HG03175 (cell line): ENCODE data around the gene SPRED2.

Source experiments
- ATAC-seq: cut with Tn5 transposase; IDR thresholded peaks from one replicate; pipeline ENCODE4 v1.9.1; 2021; ENCODE audit warnings: mild to moderate bottlenecking, moderate library complexity; ENCODE audit not compliant: unreplicated experiment

The SPRED2 gene

DNA sequence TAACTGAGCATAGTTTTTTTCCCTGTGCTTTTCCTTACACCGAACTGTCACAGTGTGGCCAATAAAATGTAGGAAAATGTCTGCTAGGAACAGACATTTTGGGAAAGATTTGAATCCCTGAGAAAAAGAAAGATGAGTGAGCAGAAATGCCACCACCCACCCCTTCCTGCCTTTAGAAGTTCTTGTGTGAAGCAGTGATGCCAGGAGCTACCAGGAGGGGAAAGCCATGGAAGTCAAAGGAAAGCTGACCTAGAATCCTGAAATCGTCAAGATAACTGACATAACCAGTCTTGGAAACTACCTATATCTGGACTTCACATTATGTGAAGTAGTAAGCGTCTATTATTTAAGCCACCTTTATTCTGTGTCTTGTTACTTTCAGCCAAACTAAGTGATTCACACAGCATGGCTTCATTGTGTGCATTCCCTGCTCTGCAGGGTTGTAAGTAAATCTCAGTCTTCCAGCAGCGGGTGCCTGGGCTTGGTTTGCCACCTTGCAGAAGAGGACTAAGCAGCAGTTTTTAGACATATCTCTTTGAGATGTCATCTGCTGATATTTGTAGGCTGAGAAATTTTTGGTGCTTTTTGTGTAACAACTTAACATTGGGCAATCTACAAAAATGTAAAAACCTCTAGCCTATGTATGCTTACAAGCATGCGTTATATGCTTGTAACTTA, 11.2 kb upstream of the SPRED2 start:
- ATAC-seq: no peak

DNA sequence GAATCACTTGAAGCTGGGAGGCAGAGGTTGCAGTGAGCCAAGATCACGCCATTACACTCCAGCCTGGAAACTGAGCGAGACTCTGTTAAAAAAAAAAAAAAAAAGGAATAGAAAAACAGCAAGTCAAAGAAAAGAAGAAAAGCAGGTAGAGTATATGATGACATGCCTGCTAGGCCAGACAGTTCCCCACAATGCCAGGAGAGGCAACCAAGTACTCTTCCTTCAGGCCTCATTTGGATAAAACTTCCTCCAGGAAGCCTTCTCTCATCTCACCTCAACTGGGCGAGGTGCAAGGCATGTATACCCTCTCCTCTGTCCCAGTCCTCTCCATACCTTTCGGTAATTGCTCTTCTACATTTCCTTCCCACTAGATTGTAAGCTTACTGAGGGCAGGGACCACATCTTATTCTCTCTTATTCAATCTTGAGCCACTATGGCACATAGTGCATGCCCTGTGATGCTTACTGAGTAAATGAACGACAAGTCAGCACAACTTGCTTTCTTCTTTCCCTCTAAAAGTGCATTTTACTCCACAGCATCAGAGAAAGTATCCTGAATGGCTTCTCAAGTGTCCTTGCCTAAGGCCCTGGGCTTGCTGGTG, 10.1 kb upstream of the SPRED2 start:
- ATAC-seq: no peak

DNA sequence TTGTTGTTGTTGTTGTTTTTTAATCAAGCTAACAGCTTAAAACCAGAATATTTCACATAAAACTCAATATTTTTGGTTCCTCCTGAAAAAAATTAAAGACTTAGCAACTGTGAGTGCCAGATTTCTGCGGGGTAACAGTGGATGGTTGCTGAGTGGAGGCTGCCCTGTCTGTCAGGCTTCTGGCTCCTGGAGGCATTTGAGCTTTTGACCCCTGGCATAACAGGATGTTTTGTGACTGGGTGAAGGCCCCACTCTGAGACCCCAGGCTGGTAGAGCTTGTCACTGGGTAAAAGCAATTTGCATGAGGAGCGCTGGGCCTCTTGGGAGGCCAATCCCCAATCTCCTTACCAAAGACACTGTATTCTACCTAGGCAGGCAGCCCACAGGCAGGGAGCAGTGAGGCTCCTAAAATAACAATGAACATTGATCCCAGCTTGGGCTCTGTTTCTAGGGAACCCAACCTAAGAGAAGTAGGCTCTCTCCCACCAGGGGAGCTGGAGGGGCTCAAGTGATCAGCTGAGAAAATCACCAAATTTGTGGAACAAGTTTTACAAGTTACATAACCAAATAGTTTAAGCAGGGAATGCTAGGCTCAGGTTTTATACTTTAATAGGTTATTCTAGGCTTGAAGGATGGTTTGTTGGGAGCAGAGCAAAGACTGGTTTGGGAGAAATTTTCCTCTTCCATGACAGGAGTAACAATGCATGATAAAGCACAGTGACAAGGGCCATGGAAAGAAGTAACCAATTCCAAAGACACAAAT, 5.9 kb upstream of the SPRED2 start:
- ATAC-seq: no peak

DNA sequence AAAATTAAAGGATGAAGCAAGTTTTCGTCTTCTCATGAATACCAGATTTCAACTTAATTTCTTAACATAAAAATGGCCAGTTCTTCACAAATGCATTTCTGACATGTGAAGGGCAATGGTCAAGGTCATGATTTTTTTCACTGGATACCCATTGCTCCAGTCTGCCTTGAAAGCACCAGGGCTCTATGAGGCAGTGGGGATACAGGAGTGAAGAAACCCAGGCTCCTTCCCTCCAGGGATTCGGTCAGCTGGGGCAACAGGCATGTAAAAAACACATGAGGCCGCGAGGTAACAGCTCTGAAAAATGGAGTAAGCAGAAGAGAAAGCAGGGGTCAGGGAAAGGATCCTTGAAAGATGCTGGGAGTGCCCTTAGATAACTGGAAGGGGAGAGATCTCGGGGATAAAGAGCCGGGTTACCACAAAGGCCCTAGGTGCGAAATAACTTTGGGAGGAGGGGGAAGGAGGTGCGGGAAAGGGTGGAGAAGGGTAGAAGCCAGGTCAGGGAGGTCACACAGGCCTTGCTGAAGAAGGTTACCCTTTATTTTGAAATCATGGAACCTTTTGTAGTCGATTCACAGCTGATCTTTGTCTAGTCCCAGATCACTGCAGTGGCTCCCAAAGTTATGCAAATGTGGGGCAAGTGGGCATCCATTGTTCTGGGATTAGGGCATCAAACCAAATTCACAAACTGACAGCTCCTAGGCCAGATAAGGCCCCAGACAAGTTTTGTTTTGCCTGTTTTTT, 5.2 kb upstream of the SPRED2 start:
- no peak for ATAC-seq

DNA sequence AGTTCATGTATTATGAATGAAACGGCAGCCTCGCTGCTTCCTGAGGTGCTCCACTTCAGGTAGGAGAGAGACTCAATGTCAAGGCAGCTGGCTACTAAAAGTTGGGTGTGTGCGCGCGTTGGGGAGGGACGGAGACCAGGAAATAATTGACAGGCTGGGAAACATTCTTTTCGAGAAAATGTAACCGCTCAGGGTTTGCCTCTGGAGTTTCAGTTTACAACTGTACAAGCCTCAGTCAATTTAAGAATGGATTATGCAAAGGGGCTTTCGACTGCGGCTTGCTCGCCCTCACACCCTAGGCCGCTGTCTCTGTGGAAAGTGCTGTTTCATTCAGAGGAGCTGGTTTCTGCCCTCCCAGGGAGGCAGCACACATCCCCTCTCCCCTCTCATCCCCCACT, 4.4 kb upstream of the SPRED2 start:
- ATAC-seq: peak; percentile 69

DNA sequence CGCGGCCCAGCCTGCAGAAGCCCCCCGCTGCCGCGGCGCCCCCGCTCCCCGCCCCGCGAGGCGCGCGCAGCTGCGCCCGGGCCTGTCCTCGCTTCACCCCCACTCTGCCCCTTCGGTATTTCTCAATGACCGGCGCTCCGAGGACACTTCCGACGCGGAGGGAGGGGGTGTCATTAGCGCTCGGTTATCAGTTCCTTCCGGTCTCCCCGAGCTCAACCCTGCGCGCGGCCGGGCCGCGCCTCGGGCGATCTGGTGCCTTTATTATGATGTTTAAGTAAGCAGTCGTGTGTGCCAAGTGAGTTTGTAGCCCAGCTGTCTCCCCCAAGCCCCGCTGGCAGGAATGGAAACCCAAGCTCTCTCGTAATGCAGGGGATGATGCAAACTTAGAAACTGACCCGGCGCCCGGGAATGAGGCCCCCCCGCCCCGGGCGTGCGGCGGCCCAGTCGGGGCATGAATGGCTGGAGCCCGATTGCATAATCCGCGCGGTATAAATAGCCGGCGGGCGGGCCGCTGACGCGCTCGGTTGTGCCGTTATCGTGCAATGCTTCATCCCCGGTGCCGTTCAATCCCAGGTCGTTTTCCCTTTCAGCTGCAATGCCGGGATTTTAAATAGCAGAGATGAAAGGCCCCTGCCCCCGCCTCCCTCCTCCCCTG, 3.9 kb upstream of the SPRED2 start:
- ATAC-seq: peak; percentile 42

DNA sequence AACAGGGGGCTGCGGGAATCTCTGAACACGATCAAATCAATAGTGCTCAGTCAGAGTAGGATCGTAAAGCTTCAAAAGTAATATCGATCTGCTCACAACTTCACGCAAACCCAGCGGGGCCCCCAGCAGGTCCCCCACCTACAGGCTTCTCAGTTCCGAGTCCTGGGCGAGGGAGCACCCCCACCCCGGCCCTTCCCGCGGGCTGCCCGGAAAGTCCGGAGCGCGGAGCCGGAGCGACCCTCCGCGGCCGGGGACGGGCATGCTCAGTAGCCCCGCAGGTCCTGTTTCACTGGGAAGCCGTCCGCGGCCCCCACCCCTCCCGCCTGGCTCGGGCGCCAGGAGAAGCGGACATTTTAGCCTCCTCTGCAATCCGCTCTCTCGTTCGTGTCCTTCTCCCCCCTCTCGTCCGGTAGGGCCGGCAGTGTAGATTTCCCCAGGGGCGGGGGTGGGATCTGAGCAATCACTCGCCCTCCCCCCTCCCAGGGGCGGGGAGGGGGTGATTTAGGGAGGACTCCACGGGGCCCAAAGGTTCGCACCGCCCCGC, 3.3 kb upstream of the SPRED2 start:
- peak; percentile 11 for ATAC-seq

DNA sequence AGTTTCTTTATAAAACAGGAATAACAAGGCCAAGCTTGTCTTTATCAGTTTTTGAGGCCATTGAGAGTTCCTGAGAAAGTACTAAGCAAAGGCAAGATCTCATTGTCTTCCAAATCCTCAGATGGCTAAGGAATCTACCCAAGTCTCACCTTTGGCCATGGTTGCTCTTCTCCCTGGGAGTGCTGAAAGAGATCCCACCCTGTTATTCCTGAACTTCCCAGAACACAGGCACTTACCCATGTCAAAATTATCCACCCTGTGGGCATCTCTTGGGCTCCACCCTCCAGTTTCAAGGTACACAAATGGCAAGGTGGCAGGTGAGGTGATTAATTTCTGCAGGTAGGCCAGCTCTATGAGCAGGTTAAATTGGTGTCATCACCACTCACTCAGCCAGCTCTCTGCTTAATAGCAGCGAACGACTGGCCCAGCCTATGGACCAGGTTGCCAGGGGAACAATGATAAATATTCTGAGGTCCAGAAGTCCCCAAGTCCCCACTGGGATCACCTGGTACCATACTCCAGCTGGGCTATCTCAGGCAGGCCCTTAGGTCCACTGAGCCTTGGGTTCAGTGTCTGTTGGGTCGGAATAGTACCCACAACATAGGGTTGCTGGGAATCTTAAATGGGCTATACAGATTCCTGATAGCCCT, 2.3 kb upstream of the SPRED2 start:
- ATAC-seq: no peak

DNA sequence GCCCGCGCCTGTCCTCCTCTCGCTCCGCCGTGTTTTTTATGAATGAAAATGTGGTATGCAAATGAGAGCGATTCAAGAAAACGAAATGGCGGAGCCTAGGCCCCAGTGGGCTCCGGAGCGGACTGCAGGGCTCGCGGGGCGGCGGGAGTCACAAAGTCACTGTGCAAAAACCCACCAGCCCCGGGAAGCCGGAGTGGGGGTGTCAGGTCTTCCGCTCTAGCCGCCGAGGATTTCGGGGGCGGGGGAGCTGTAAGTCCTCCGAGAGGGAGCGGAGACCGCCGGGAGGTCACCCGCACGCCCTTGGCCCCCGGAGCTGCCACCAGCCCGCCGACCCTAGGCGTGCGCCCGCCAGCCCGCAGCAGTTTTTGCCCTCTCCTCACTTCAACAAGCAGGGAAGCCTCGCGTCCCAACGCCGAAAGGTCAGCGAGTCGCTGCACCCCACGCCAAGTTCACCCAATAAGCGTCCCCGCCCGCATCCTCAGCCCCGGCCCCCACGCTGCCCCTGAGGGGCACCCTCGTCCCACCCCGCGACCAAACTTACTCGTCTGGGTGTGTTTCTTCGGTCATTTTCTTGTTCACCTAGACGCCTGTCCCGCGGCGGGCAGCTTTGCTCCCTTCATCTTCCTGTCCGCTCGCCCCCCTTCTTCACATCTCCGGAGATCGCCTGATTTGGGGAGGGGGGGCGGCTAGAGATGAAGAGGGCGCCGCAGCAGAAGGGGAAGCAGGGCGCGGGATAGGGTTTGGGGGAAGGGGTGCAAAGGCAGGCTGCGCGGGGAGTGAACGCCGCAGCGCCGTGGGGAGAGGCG, 775 bp downstream of the SPRED2 start:
- ATAC-seq: peak; percentile 46

DNA sequence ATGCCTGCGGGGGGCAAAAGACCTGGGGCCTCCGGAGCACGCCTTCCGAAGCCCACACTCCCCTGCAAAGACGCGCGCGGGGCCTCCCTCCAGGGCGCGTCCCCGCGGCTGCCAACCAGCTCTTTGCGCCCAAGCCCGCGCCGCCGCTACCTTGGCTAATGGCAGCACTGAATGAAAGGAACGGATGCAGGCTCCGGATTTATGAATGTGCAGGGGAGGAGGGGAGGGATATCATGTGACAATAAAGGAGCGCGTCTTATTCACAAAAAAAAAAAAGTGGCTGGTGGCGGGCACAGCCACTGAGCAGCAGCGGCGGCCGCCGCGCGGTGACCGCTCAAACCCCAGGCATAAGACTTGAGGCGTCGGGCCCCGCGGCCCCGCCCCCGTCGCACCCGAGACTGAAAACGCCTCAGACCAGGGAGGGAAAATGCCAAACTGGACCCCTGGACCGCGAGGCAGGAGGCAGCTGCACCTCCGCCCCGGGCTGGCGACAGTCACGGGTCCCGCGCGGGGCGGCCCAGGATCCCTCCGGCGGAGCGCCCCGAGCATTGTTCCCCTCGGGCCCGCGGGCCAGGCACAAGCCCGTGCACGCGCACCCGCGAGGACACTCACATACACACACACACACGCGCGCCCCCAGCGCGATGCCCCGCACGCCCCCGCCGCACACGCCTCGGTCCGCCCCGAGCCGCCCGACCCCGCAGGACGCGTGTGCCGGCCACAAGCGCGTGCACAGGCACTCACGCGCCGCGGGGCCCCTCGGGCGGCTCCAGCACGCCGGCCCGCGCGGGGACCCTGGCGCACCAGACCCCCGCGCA, 1.6 kb downstream of the SPRED2 start:
- peak; percentile 36 for ATAC-seq

DNA sequence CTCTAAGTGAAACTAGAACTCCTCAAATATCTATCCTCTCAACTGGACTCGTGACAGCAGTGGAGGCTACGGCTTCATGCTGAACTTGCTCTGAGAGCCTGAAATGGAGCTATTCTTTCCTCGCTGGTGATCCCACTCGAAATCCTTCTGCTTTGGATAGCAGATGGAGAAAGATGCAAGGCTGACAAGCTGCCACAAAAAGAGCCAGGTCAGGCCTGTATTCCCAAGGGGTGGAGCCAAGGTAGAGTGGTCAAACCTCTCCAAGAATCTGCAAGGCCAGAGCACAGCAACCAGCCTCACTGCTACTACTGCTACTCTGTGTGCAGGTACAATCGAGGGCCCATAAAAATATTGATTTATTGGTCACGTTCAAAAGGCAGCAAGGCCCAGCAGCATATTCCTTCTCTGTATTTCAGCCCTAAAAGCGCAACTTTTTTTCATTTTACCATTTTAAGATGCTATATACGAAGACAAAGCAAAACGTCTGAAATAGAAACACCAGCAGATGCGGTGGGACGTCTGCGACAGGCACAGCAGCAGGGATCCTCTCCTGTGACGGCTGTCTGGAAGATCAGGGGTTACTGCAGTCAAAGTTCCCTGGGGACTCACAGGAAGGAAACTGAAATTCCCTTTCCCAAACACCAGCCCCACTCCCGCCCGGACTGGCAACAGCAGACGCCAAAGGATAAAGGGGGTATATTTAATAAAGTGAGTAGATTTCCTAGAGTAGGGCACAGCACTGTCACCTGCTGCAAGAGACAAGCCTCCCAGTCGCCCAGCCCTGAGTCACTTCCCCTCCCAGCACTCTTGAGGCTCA, 2.4 kb downstream of the SPRED2 start:
- ATAC-seq: peak; percentile 8

DNA sequence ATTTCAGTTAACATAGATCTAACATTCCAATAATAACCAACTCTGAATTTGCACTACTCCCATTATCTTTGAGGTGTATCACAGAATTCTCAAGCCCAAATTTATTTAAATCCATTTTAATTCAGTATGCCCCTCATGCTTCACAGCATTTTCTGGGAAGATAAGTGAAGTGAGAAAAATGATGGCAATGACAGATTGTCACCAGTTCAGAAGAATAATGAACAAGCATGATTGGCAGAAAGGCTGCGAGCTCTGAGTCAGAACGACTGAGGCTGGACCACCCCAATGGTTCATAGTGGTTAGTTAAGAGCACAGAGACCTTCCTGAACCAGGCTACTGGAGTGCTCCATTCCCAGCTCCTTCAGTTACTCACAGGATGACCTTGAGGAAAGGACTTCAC, 4.9 kb downstream of the SPRED2 start:
- ATAC-seq: no peak

DNA sequence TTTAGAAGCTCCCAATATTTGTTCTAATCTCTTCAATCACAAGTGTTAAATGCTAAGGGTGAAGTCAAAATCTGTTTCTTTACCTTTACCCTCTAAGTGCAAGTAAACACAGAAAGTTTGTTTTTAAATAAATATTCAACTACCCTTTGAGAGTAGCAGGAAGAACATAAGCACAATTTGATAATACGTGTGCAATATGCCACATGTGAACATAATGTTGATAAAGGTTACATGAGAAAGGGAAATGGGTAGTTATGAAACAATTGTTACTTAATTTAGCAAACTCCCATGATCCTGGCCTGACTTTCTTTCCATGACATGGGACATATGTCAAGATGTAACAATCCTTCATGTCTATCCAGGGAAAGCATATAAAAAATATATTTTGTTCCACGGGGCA, 7.1 kb downstream of the SPRED2 start:
- no peak for ATAC-seq

DNA sequence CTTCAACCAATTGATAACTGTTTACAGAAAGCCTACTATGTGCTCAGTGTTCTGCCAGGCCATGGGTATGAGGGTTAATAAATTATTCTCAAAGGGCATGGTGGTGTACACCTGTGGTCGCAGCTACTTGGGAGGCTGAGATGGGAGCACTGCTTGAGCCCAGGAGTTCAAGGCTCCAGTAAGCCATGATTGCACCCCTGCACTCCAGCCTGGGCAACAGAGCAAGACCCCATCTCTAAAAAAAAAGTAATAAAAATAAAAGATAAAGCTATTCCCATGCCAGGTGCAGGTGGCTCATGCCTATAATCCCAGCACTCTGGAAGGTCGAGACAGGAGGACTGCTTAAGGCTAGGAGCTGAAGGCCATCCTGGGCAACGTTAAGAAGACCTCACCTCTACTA, 8.0 kb downstream of the SPRED2 start:
- ATAC-seq: no peak

DNA sequence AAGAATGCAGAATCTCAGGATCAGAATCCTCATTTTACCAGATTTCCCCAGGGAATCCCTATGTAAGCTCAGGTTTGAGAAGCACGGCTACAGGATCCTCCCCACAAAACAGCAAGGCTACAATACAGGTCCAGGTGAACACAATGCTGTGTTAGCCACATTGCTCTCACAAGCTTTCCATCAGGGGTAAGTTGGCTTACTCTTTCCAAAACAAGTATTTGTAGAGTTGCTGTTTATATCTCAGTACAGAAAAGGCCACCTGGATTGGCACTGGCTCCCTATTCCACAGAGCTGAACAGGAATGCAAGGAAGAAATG, 11.0 kb downstream of the SPRED2 start:
- no peak for ATAC-seq

DNA sequence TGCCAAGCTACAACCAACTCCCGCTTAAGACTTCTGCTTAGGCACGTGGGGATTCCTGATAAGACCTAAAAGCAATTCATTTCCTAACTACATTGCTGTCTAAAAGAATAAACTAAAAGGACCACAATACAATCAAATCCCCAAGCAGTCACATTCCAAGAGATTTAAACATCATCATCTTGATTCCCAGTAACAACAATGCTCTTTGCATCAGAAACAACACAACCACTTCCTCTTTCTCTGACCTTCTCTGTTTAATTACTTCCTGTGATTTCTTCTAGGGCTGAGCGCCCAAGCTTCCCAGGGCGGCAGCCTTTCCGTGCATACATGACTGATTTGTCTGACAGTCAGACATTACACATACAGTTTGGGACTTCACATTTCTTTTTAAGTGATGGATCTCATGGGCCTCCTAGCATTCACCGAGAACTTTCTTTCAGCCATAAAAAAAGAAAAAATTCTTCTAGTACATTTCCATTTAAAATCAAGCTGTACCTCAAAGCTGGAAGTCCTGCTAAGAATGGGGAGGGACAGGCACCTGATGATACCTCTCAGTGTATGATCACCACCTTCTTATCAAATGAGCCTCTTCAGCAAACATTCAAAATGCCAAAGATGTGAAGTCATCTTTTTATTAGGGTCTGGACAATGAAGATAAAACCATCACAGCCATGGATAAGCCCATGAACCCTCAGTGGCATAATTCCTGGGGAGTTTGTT, 11.5 kb downstream of the SPRED2 start:
- peak; percentile 79 for ATAC-seq

DNA sequence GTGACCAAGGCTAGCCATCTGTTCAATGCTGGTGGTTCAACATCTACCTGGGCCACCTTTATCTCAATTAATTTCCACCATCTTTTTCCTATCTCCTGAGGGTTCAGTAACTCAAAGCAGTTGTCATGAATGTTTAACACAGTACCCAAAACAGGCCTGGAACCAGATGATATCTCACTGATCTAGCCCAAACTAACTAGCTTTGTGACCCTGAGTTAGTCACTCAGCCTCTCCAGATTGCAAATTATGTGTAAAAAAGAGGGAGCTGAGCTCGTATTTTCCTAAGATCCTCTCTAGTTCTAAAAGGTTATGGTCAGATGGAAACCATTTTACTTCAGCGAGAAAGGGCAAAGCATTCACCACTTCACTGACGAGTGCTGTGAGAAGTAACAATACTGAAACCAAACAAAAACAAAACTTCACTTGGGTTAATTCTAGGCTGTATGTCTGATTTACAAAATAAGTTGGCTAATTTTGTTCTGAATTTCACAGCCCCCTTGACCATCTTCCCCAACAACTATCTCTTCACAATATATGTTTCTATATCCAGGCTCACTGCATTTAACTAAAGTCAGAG, 14.8 kb downstream of the SPRED2 start:
- ATAC-seq: no peak
